Neural cell (in vitro differentiated cells): Measurements from ENCODE around the gene DLST.

Source experiments
- CTCF ChIP-seq: fragments of 450-650 bp; IDR thresholded peaks from 2 replicates; pipeline ENCODE4 v1.5.1; 2014; ENCODE audit warnings: antibody characterized with exemption, mild to moderate bottlenecking, moderate library complexity; ENCODE audit not compliant: poor library complexity, severe bottlenecking
- EP300 ChIP-seq: fragments of 450-650 bp; conservative IDR thresholded peaks from 2 replicates; pipeline ENCODE4 v1.6.1; 2014; ENCODE audit warnings: antibody characterized with exemption, mild to moderate bottlenecking, moderate library complexity; ENCODE audit not compliant: poor library complexity, severe bottlenecking
- EZH2 ChIP-seq: fragments of 200-600, 300-800 bp; shearing (Covaris generic), sonication (generic); IDR thresholded peaks from 2 replicates; pipeline ENCODE4 v1.6.1; 2014; ENCODE audit warnings: antibody characterized with exemption, low read length, borderline replicate concordance, mild to moderate bottlenecking; ENCODE audit not compliant: insufficient read depth, poor library complexity, severe bottlenecking
- MXI1 ChIP-seq: fragments of 450-650 bp; conservative IDR thresholded peaks from 2 replicates; pipeline ENCODE4 v1.6.1; 2014; ENCODE audit warnings: antibody characterized with exemption, mild to moderate bottlenecking; ENCODE audit not compliant: poor library complexity, severe bottlenecking
- POLR2AphosphoS5 ChIP-seq: IDR thresholded peaks from 2 replicates; pipeline ENCODE4 v1.6.1; 2012
- RAD21 ChIP-seq: fragments of 450-650 bp; conservative IDR thresholded peaks from 2 replicates; pipeline ENCODE4 v1.6.1; 2014; ENCODE audit warnings: antibody characterized with exemption, mild to moderate bottlenecking, moderate library complexity
- SMC3 ChIP-seq: fragments of 450-650 bp; conservative IDR thresholded peaks from 2 replicates; pipeline ENCODE4 v1.6.1; 2014; ENCODE audit warnings: antibody characterized with exemption, mild to moderate bottlenecking, moderate library complexity; ENCODE audit not compliant: poor library complexity
- TAF1 ChIP-seq: IDR thresholded peaks from 2 replicates; pipeline ENCODE4 v1.6.1; 2012; ENCODE audit warnings: low read depth
- TF ChIP-seq, protein P1 (sequence below): IDR thresholded peaks from 2 replicates; pipeline ENCODE4 v1.6.1; 2012; ENCODE audit warnings: borderline replicate concordance

DNA sequence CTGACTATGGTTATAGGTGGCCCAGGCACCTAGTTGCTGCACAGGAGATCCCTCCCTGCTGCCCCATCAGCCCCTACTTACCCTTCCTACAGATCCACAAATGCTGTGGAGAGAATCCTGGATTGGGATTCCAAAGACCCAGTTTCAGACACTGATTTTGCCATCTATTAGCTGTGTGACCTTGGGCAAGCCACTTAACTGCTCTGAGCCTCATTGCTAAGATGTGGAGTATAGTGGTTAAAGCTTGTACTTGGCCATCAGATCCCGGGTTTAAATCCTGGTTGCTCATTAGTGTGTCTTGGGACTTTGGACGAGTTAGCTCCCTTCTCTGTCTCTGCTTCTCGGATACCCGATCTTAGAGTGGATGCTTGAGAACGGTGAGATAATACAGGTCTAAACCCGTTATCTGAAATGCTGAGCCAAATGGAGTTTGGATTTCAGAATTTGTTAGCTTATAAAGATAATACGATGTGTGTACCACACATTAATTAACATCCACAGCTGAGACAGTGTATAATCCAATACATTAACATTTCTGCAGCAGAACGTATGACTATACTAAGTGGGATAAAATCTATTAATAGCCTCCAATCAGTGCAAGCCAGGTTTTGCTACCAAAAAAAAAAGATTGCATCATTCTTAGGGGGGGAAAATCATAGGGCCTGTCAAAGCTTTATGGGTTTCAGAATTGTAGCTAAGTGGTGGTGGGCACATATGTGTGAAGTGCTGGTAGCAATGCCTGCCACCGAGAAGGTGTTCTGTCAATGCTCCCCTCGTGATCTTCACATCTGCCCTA, 21.8 kb upstream of the DLST start:
- TF ChIP-seq POLR2AphosphoS5 (no peak), CTCF (no peak), RAD21 (no peak), EP300 (no peak), MXI1 (no peak), EZH2 (no peak), TAF1 (no peak), SMC3 (no peak)
- TF ChIP-seq, protein P1, sequence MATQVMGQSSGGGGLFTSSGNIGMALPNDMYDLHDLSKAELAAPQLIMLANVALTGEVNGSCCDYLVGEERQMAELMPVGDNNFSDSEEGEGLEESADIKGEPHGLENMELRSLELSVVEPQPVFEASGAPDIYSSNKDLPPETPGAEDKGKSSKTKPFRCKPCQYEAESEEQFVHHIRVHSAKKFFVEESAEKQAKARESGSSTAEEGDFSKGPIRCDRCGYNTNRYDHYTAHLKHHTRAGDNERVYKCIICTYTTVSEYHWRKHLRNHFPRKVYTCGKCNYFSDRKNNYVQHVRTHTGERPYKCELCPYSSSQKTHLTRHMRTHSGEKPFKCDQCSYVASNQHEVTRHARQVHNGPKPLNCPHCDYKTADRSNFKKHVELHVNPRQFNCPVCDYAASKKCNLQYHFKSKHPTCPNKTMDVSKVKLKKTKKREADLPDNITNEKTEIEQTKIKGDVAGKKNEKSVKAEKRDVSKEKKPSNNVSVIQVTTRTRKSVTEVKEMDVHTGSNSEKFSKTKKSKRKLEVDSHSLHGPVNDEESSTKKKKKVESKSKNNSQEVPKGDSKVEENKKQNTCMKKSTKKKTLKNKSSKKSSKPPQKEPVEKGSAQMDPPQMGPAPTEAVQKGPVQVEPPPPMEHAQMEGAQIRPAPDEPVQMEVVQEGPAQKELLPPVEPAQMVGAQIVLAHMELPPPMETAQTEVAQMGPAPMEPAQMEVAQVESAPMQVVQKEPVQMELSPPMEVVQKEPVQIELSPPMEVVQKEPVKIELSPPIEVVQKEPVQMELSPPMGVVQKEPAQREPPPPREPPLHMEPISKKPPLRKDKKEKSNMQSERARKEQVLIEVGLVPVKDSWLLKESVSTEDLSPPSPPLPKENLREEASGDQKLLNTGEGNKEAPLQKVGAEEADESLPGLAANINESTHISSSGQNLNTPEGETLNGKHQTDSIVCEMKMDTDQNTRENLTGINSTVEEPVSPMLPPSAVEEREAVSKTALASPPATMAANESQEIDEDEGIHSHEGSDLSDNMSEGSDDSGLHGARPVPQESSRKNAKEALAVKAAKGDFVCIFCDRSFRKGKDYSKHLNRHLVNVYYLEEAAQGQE = no peak
